Thoracic aorta (tissue), 2 donors: ENCODE measurements around the gene MYOG. TPM values are rescaled to one million over a fixed set of nuclear protein-coding genes. Genes with fewer than 3 reads are reported as not detected.

ENCODE experiments used
- ATAC-seq: fragments of 150-250 bp; one replicate; pipeline ENCODE4 v1.8.0; 2017; ENCODE audit warnings: low read depth; ENCODE audit not compliant: insufficient number of reproducible peaks, low FRiP score
- DNase-seq: peaks from one replicate; pipeline ENCODE4 v3.0.0-alpha.2; 2020; ENCODE audit warnings: low spot score
- H3K27ac ChIP-seq, 2 donors: fragments of 200-600 bp; sonication (generic); 1 replicate in 1 of 2; 2 replicates in 1 of 2; pipeline ENCODE4 v1.5.1; 2016; ENCODE audit warnings: mild to moderate bottlenecking in 2 of 2, moderate library complexity in 2 of 2
- H3K27me3 ChIP-seq: fragments of 200-600 bp; sonication (generic); replicated peaks from 2 replicates; pipeline ENCODE4 v1.6.0; 2016; ENCODE audit warnings: mild to moderate bottlenecking; ENCODE audit not compliant: insufficient read depth
- H3K36me3 ChIP-seq: fragments of 200-600 bp; sonication (generic); one replicate; pipeline ENCODE4 v1.5.1; 2016
- H3K4me1 ChIP-seq, 2 donors: fragments of 200-600 bp; sonication (generic); 1 replicate in 1 of 2; 2 replicates in 1 of 2; pipeline versions ENCODE4 v1.5.1 to v1.6.0; 2016; ENCODE audit warnings: low read depth in 2 of 2, mild to moderate bottlenecking in 1 of 2; ENCODE audit not compliant: control insufficient read depth in 1 of 2
- H3K4me3 ChIP-seq: fragments of 200-600 bp; sonication (generic); 2 replicates; pipeline ENCODE4 v1.5.1; 2016; ENCODE audit warnings: mild to moderate bottlenecking
- H3K9me3 ChIP-seq: fragments of 200-600 bp; sonication (generic); 2 replicates; pipeline ENCODE4 v1.5.1; 2016
- total RNA-seq, 2 donors: library from RNA; depleted of rRNA; stranded (reverse); fragments of >200 nt; gene quantifications; one replicate each; pipeline versions ENCODE4 v1.1.0 to v1.2.3, GENCODE V29; 2016
- TF ChIP-seq, protein P1 (sequence below): fragments of 200-600 bp; sonication (generic); IDR thresholded peaks from one replicate; pipeline ENCODE4 v1.5.1; 2019; ENCODE audit warnings: antibody characterized with exemption

Gene MYOG
- total RNA-seq, 2 donors from 2014 or later, result not detected

DNA sequence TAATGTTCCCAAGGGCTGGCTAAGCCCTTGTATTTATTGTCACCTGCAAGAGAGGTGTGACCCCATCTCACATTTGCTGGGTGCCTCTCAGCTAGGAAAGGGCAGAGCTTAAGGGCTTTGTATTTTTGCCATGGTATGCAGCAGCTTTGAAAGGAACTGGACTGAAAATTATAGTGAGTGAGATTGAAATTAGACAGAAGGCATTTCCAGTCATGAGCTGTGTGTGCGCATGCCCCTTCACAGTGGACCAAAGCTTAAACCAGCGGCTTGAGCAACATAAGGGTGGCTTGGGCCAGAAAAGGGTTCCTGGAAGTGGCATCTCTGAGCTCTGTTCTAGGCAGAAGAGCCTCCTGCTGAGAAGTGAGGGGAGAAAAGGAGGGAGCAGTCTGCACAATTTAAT is 19.8 kb downstream of the MYOG start:
- peaks cover 12 to 27% of the 10 kb centered on the region in 2 donors for H3K4me1 ChIP-seq
- ATAC-seq (no peak), DNase-seq (no peak)
- TF ChIP-seq, protein P1, sequence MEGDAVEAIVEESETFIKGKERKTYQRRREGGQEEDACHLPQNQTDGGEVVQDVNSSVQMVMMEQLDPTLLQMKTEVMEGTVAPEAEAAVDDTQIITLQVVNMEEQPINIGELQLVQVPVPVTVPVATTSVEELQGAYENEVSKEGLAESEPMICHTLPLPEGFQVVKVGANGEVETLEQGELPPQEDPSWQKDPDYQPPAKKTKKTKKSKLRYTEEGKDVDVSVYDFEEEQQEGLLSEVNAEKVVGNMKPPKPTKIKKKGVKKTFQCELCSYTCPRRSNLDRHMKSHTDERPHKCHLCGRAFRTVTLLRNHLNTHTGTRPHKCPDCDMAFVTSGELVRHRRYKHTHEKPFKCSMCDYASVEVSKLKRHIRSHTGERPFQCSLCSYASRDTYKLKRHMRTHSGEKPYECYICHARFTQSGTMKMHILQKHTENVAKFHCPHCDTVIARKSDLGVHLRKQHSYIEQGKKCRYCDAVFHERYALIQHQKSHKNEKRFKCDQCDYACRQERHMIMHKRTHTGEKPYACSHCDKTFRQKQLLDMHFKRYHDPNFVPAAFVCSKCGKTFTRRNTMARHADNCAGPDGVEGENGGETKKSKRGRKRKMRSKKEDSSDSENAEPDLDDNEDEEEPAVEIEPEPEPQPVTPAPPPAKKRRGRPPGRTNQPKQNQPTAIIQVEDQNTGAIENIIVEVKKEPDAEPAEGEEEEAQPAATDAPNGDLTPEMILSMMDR, result no peak
- no peaks in the 10 kb centered on the region for H3K9me3 ChIP-seq
- H3K27me3 ChIP-seq, result no peaks in the 10 kb centered on the region
- no peak overlapping the region for H3K27ac ChIP-seq
- no peak overlapping the region for H3K4me3 ChIP-seq
- no peaks in the 10 kb centered on the region for H3K36me3 ChIP-seq

DNA sequence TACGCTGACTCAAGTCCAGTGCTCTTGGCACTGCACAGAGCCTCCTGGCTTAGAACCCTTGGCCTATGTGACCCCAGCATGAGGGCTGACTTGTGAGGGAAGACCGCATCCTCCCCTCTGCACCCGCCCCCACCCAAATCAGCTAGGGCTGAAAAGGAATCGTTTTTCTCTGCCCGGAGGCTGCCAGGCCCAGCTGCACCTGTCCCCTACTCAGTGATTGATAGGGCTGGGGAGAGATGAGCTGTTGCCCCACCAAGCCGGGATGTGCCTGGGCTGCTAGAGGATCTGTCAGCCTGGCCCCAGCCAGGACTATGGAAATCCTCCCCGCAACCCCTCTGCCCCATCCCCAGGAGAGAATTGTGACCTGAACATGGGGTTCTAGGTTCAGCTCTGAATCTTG is 20.6 kb downstream of the MYOG start:
- ATAC-seq, result no peak

DNA sequence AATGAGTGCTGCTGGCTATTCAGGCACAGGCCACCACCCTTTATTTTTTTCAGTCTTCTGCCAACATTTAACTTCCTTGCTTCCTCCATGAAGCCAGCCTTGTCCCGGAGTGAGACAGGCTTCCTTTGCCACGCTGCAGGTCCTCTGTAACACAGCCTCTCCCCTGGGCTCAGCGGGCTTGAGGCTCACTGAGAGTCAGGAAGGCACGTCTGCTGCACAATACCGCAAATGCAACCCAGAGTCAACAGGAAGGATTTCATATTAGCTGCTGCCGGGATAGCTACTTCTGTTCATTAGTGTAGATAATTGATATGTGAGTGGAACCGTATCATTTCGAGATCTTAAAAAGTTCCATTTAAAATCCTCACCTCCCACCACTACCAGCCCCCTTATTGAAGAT is 22.5 kb downstream of the MYOG start:
- Histone ChIP-seq H3K27ac (no peak overlapping the region), H3K27me3 (no peaks in the 10 kb centered on the region), H3K9me3 (no peaks in the 10 kb centered on the region), H3K36me3 (no peaks in the 10 kb centered on the region), H3K4me3 (no peak overlapping the region), H3K4me1 (peaks cover under 1 to 8% of the 10 kb centered on the region in 2 donors)
- no peak for DNase-seq
- TF ChIP-seq, protein P1, result no peak
- ATAC-seq, result no peak

More for the DNA sequence above, 20.6 kb downstream of the MYOG start:
- TF ChIP-seq, protein P1, result no peak
- H3K9me3 ChIP-seq, result no peaks in the 10 kb centered on the region
- no peak overlapping the region for H3K4me3 ChIP-seq
- no peak overlapping the region for H3K27ac ChIP-seq
- peaks cover 12 to 26% of the 10 kb centered on the region in 2 donors for H3K4me1 ChIP-seq
- H3K27me3 ChIP-seq, result no peaks in the 10 kb centered on the region
- H3K36me3 ChIP-seq, result no peaks in the 10 kb centered on the region
- DNase-seq, result no peak

DNA sequence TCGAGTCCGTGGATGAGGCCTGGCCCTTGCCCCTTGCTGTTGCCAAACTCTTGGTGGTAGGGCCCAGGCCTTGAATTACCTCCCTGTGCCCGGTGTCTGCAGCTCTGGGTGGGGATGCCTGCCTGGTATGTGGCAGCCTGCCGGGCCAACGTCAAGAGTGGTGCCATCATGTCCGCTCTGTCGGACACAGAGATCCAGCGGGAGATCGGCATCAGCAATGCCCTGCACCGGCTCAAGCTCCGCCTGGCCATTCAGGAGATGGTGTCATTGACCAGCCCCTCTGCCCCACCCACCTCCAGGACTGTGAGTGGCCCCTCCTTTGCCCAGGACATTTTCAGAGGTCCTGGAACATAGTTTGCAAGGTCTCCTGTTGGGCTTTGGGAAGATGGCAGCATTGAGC is 25.7 kb downstream of the MYOG start:
- H3K27ac ChIP-seq, result no peak overlapping the region
- no peaks in the 10 kb centered on the region for H3K4me1 ChIP-seq
- no peak overlapping the region for H3K4me3 ChIP-seq
- TF ChIP-seq, protein P1, result no peak
- no peak for DNase-seq
- no peaks in the 10 kb centered on the region for H3K27me3 ChIP-seq
- no peak for ATAC-seq
- no peaks in the 10 kb centered on the region for H3K9me3 ChIP-seq
- H3K36me3 ChIP-seq, result no peaks in the 10 kb centered on the region

DNA sequence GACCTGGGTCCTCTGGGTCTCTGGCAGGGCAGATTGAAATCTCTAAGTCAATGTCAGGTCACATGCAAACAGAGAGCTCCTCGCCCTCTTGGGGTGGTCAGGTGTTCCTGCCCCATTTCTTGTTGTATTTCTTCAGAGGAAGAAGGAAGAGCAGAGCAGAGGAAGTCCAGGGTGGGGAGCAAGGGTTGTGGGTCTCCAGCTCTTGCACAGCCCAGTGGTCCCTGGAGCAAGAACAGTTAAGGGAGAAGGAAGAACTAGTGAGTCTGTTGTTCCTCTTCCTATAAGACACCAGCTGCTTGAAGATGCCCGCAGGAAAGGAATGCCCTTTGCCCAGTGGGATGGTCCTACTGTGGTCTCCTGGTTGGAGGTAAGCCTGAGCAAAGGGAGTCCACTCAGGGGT is 26.3 kb downstream of the MYOG start:
- TF ChIP-seq, protein P1, result no peak
- no peak for ATAC-seq

More for the DNA sequence above, 26.3 kb downstream of the MYOG start:
- Histone ChIP-seq H3K27ac (no peak overlapping the region), H3K4me1 (no peaks in the 10 kb centered on the region), H3K4me3 (no peak overlapping the region), H3K27me3 (no peaks in the 10 kb centered on the region), H3K36me3 (no peaks in the 10 kb centered on the region), H3K9me3 (no peaks in the 10 kb centered on the region)
- no peak for DNase-seq
